ENCODE measurements around the gene PRKD2. TPM values are rescaled to one million over a fixed set of nuclear protein-coding genes. Genes with fewer than 3 reads are reported as not detected.

PRKD2 gene
- total and polyA plus RNA-seq, 2 of the 8 experiments (the other 6 are each of a cell fraction or from before 2014, with no cell fraction given): 24.4 to 63.8 TPM

GRCh38 chr19:46637224-46637623 is 79.7 kb downstream of the PRKD2 start:
- H2AFZ ChIP-seq (ENCODE audit: low read length): no peak overlapping the region
- H3K23me2 ChIP-seq (ENCODE audit: low read depth, low read length): peaks cover 27% of the 10 kb centered on the region
- H4K20me1 ChIP-seq (replicated peaks in 1 of 2; ENCODE audit: control insufficient read depth in 1 of 2, insufficient read depth in 2 of 2, low read length in 2 of 2): peaks cover 0 to 11% of the 10 kb centered on the region in 2 experiments
- H3K4ac ChIP-seq (replicated peaks; ENCODE audit: insufficient read length, low read depth, low read length): peak overlapping the region; percentile 79
- H3K4me2 ChIP-seq (ENCODE audit: insufficient read depth in 1 of 2, low read depth in 2 of 2, low read length in 2 of 2): no peak overlapping the region; a peak in 1 of 4 replicates
- peak overlapping the region; percentile 83; the same call in 1 of the 2 replicates for H2BK15ac ChIP-seq (ENCODE audit: low read length)
- no peak for DNase-seq (ENCODE audit: low read depth in 1 of 2, low spot score in 2 of 2)
- CTCF ChIA-PET (ENCODE audit: partially characterized antibody): interaction anchor here (0.6 to 1.8 kb wide), 16 partner anchors 9 to 1332 kb away, joined by 3 to 28 read pairs (median 4); partner anchors contain the start of genes DACT3 and PTGIR
- WGBS, 2 experiments (ENCODE audit: extremely low coverage in 1 of 2, insufficient coverage in 1 of 2, insufficient read length in 1 of 2, insufficient replicate concordance in 2 of 2, low coverage in 1 of 2, low lambda C conversion rate in 2 of 2, missing lambda C conversion rate in 1 of 2): 81% methylated on average over 14 of the region's 14 CpGs; no CpG with 5 or more reads in 1 of the 2 experiments
- peak overlapping the region; percentile 87; the same call in 1 of the 2 replicates for H2BK12ac ChIP-seq (ENCODE audit: low read depth, low read length)
- no peak overlapping the region; a peak in 1 of 7 replicates for H3K9ac ChIP-seq (replicated peaks in 1 of 4; ENCODE audit: extremely low read depth in 1 of 4, low read depth in 3 of 4, low read length in 3 of 4)
- TF ChIP-seq SUZ12 (IDR thresholded peaks at IDR 0.05; ENCODE audit: low read length): no peak
- no peak overlapping the region for H3K18ac ChIP-seq (ENCODE audit: extremely low read depth, low read length)
- peak overlapping the region; percentile 86; the same call in 1 of the 2 replicates for H2AK5ac ChIP-seq (ENCODE audit: low read depth, low read length)
- no peak overlapping the region for H4K5ac ChIP-seq (ENCODE audit: insufficient read length, low read depth, low read length)
- H2BK20ac ChIP-seq (ENCODE audit: low read length): no peak overlapping the region; the same call in 1 of the 2 replicates
- H3K9me3 ChIP-seq (ENCODE audit: insufficient read depth in 2 of 2, low read depth in 1 of 2, low read length in 1 of 2): no peaks in the 10 kb centered on the region
- H3K79me1 ChIP-seq (ENCODE audit: low read depth, low read length): no peaks in the 10 kb centered on the region
- FAIRE-seq: no peak
- no peak overlapping the region for H3K23ac ChIP-seq (ENCODE audit: insufficient read length)
- H3K4me3 ChIP-seq (ENCODE audit: extremely low read depth in 1 of 4, insufficient read depth in 2 of 4, low read depth in 3 of 4, low read length in 4 of 4): no peak overlapping the region
- no peak overlapping the region for H4K91ac ChIP-seq (replicated peaks; ENCODE audit: insufficient read length, low read length)
- POLR2A ChIA-PET (ENCODE audit: partially characterized antibody): interaction anchor here (1.0 to 1.3 kb wide), 2 partner anchors 22 to 24 kb away, joined by 3 to 6 read pairs; partner anchors contain the start of gene DACT3
- H3K14ac ChIP-seq (ENCODE audit: insufficient read length): no peak overlapping the region
- H4K8ac ChIP-seq (ENCODE audit: extremely low read depth, insufficient read depth, low read length): no peak overlapping the region
- peaks cover 5 to 62% (median 52%) of the 10 kb centered on the region in 4 experiments for H3K27me3 ChIP-seq (replicated peaks in 1 of 4; ENCODE audit: control insufficient read depth in 3 of 4, extremely low read depth in 1 of 4, insufficient read depth in 3 of 4, low read length in 3 of 4)
- no peaks in the 10 kb centered on the region for H3K79me2 ChIP-seq (ENCODE audit: control insufficient read depth in 1 of 2, insufficient read depth in 2 of 2, low read length in 2 of 2)
- no peak overlapping the region for H2BK5ac ChIP-seq (ENCODE audit: low read depth, low read length)
- H3K27ac ChIP-seq (ENCODE audit: low read depth, low read length): no peak overlapping the region
- no peak overlapping the region for H3K56ac ChIP-seq (replicated peaks; ENCODE audit: insufficient read length, low read depth, low read length)
- no peak overlapping the region for H2BK120ac ChIP-seq (replicated peaks; ENCODE audit: low read depth, low read length)
- no peaks in the 10 kb centered on the region for H3K36me3 ChIP-seq (ENCODE audit: control insufficient read depth in 2 of 4, insufficient read depth in 4 of 4, low read length in 3 of 4)
- peaks cover 0 to 21% (median 9%) of the 10 kb centered on the region in 4 experiments; a peak in 5 of 7 replicates for H3K4me1 ChIP-seq (replicated peaks in 1 of 4; ENCODE audit: control insufficient read depth in 3 of 4, insufficient read depth in 4 of 4, low read length in 3 of 4)

Data from H1 (cell line).